HL-60/S4 treated with retinoic acid at 250 ng/mL for 4 days and 3 days (cell line): Measurements from ENCODE around the gene ZCCHC2.

Experiments used
- in situ Hi-C: fragments of 300-500 bp; cut with MboI; formaldehyde crosslinking; loops from 2 replicates; pipeline ENCODE4 v1.7.0; 2022; ENCODE audit warnings: low sequenced_read_pairs

The ZCCHC2 gene

GRCh38 chr18:62572456-62572855, 49.6 kb downstream of the ZCCHC2 start:
- in situ Hi-C loops, result loop anchor here (25.0 kb wide), 1 partner anchor 385 kb away; the partner anchor contains the start of genes PIGN and RELCH

DNA sequence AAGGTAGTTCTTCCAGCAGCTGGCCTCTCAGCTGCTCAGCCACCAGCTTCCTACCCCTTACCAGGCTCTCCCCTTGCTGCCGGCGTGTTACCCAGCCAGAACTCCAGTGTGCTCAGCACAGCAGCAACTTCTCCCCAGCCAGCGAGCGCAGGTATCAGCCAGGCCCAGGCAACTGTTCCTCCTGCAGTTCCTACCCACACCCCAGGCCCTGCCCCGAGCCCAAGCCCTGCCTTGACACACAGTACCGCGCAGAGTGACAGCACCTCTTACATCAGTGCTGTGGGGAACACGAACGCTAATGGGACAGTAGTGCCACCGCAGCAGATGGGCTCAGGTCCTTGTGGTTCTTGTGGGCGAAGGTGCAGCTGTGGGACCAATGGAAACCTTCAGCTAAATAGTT, 52.0 kb downstream of the ZCCHC2 start:
- in situ Hi-C loops, result loop anchor here (25.0 kb wide), 1 partner anchor 387 kb away; the partner anchor contains the start of genes PIGN and RELCH

DNA sequence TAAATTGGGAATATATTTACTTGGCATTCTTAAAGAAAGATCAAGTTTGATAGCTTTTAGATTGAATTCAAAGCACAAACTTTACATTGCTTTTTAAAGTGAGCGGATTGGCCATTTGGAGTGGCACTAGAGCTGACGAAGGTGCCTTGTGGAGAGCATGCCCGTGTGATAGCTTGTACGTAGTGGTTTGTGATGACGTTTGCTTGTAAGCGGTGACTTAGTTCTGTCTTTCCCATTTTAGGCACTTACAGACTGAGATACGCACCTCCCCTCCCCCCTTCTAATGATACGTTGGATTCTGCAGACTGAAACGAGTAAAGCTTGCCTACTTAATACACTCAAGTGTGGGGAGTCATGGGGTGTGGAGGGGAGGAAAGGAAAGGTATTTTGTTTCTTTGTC, 53.4 kb downstream of the ZCCHC2 start:
- in situ Hi-C loops, result no loop called here

DNA sequence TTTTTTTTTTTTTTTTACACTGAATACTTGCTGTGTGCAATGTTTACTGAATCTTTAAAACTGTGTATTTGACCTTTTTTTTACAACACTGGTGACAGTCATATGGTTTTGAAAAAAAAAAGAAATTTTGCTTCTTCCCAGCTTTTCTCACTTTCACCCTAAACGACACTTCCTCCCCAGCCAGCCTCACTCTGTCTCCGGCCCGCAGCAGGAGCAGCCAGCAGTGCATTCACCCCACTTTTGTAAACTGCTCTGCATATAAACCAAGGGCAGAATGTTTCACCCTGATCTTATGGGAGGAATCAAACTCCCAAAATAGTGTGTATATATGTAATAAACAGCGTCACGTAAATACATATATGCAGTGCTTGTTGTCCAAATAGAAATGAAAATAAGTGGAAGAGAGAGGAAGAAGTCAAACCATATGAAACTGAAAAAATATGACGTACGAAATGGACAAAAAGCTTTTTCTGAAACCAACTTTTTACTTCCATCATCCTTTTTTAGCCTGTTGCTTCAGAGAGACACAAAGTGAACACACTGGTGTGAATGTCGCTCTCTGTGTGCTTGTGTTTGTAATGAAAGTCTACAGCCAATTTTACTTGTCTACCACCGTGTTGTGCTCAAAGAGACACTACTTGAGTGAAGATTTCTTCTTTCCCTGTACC, 54.2 kb downstream of the ZCCHC2 start:
- in situ Hi-C loops, result no loop called here

DNA sequence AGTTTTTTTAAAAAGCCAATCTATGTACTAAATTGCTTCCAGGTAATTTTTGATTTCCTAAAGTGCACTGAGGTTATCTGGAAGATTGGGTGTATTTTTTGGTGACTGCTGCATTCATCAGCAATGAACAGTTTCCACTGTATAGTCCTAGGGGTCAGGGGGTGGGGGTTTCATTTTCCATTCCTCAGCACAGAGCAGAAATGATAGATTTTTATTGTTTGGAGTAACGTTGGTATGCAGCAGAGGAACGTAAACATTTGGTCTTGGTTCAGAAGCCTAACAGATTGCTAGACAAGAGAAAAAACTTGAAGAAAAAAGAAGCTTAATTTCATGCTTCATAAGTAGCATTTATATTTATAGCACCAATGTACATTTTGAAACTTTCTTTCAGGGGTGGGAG, 54.9 kb downstream of the ZCCHC2 start:
- in situ Hi-C loops, result no loop called here

DNA sequence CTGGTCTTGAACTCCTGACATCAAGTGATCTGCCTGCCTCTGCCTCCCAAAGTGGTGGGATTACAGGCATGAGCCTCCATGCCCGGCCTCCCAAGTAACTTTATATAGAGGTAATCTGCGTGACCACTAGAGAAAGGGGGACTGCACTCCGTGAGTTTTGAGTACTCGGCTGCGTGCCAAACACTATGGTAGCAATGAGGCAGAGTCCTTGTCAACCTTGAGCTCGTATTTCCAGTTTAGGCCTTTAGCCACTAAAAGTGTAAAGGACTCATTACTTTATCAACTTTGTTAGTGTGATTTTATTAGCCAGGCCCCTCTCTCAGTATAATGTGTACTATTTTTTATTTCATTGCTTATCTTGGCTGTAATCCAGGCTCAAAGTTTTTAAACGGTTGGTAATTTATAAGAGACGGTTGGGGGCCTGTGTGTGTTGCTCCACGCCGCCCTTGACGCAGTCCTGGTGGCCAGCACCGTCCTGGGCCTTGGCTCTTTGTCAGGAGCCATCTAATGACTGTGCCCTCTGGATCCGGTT, 56.2 kb downstream of the ZCCHC2 start:
- in situ Hi-C loops, result no loop called here

DNA sequence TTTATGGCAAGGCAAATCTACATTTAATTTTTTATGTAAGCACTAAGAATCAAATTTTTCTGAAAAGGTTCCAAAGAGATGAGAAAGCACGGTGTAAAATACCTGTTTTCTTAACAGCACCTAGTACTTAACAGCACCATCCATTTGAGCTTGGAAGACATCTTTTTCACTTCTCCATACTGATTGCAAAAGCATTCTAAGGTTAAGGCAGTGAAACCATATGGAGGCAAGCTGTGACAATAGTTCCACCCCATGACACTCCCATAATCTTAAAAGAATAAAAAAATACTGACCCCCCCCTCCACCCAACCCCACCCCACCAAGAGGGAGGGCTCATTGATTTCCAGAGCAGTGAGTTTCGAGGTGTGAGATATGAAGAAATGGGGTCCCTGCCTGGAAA, 60.6 kb downstream of the ZCCHC2 start:
- in situ Hi-C loops, result no loop called here

DNA sequence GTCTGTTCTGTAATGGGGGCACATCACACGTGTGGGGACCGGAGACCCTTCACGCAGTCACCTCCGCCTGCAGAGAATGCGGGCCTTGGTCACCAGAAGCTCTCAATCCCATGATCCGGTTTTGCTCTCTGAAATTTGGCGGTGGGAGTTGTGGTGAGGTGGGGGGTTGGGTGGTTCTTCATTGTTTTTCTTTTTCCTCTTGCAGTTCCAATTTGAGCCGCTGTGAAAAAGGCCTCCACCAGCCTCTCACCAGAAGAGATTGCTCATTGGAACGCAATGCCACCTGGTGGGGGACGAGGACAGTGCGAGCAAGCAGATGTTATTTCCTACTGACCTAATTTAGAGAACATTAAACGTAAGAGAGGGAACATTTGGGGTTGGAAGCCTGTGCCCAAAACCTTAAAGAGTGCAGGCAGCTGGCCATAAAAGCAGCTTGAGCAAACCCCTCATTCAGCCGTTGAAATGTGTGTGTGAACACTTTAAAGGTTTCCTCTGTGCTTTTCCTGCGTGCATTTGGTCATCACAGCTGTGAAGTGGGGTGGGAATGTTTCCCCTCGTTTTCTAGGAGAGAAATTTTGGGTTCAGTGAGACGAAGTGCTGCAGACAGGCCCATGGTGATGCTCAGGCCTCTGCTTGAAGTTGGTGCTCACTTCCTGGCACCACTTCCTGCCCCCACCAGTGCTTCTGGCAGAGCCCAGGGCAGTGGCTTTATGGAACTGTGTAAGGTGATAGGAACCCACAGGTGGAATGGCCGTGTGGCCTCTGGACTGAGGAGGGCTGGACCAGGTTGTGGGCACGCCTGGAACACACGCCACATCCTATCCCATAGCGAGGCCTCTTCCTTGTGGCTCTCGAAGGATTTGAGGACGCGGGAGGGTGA, 61.7 kb downstream of the ZCCHC2 start:
- in situ Hi-C loops, result no loop called here

DNA sequence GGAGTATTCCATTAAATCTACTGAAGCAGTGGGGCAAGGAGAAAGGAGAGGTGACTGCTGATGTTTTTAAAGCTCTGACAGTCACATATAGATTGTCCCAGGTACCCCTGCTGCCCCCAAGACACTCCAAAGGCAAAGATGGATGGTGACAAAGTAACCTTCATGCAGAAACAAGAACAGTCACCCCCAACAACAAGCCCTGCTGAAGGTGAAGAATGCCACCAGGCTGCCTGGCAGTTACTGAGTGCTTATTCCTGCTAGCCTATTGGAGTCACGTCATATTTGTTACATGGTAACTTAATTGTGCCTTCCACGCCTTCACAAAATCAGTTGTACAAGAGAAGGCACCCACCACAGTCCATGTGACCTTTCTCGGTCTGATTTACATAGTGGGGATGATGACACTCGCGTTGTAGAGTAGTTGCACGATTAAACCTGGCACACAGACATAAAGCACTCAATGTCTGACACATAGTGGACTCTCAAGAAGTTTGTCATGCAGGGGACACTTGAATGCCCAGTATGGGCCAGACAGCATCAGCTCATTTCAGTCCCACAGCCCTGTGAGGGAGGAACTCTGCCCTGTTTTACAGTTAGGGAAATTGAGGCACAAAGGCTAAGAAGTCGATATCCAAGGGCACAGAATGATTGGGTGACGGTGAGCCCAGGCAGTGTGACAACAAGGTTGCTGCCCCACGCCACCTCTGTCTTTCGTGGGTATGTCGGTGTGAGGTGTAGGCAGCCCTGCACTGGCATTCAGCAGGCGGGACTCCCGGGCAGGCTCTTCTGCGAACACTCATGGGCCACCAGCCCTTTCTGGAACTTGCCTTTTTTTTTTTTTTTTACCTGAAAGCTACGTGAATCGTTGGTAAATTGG, 62.7 kb downstream of the ZCCHC2 start:
- in situ Hi-C loops, result no loop called here

DNA sequence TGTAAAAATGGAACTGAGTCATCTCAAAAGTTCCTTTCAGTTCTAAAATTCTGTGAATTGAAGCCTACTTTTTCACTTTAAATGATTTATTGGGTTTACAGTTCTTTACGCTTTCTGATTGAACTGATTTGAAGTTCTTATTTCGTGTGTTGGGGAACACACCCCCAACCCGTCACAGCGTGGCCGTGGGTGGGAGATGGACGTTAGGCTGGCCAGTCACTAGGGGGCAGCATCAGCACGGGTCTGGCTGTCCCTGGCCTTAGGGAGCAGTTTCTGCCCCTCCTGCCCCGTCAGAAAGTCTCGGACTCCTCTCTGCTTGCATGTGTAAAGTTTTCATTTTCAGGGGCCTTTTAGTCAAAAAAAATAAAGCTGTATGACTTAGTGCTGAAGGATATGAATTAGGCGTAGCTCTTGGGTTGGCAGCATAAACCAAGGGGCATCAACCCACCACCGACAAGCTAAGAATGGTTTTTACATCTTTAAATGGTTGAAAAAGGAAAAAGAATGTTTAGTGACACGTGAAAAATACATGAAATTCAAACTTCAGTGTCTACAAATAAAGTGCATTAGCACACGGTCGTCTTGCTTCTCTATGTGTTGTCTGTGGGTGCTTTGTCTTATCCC, 63.4 kb downstream of the ZCCHC2 start:
- in situ Hi-C loops, result no loop called here

- in situ Hi-C loops, result no loop called here
Observed at GRCh38 chr18:62586781-62587487, 64.1 kb downstream of the ZCCHC2 start.

DNA sequence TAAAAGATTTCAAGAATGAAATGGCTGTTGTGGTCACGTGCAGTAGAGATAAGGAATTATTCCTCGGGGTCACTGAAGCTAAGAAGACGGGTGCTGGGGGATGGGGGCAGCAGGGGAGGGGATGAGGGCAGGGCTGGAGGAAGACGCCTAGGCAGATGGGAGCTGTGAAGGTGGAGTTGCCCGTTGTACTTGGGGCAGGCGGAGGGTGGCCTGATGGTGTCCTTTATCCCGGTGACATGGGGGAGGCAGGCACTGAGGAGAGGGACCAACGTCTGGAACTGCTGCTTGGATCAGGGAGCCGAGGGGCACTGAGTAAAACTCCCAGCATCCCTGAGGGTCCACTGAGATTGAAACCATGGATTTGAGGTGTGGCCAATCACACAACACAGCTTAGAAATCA, 64.9 kb downstream of the ZCCHC2 start:
- in situ Hi-C loops, result no loop called here

- in situ Hi-C loops, result no loop called here
Observed at GRCh38 chr18:62588217-62588616, 65.4 kb downstream of the ZCCHC2 start.

DNA sequence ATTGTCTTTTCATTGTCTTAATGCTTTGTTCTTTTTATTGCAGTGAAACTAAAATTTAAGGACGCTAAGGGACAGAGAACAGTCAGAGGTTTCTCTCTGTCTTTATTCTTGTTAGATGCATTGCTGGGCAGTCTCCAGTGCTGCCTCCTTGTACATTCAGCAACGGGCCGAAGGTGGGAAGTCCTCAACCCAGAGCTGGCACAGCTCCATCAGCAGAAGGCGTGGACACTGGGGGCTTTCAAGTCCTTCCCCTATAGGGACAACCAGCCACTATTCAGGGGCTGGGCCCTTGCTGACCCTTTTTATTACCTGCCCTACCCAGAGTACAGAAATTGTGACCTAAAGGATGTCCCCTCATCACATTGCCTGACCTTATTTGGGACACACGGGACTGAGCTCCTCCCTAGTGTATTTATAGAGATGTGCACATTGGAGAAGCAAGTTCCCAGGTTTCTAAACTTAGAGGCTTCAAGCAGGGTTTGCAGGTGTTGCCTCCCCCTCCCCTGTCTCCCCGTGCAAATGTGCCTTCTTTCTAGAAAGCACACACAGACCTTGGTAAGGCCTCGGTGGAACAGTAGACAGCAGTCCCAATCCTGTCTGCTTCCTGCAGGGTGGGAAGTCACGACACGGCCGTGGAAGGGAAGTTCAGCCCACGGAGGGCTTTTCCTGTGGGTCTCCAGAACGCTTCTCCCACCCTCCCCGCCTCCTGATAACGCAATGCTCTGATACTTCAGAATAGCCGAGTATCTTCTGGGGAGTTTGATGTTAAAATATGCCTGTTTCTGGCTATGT, 68.2 kb downstream of the ZCCHC2 start:
- in situ Hi-C loops, result no loop called here

- in situ Hi-C loops, result no loop called here
Observed at GRCh38 chr18:62596145-62597005, 73.5 kb downstream of the ZCCHC2 start.

DNA sequence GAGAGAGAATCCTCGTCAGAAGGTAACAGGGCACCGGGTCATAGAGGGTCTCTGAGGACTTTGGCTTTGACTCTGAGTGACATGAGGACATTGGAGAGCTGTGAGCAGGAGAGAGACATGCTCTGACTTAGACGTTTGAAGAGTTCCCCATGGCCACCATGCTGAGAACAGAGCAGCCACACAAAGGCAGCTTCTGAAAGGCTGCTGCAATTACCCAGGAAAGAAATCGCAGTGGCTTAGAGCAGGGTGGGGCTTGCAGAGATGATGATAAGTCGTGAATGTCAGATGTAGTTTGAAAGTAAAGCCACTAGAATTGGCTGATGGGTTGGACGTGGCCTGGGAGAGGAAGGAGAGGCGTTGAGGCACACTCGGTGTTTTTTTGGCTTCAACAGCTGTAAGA, 79.0 kb downstream of the ZCCHC2 start:
- in situ Hi-C loops, result loop anchor here (25.0 kb wide), 1 partner anchor 385 kb away; no protein-coding TSS in a partner anchor

DNA sequence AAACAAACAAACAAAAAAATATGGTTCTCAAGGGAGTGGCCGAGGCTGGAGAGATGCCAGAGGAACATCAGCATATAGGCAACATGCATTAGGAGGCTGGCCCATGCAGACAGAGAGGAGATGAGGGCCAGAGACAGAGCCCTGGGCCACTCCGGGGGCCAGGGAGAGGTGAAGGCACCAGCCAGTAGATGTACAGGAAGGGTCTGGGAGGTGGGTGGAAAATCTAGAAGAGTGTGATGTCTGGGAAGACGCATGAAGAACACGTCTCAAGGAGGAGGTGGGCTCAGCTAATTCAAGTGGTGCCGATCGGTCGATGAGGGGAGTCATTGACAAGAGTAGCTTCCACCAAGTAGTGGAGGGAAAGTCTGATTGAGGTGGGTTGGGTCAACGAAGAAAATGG, 79.9 kb downstream of the ZCCHC2 start:
- in situ Hi-C loops, result loop anchor here (25.0 kb wide), 1 partner anchor 385 kb away; no protein-coding TSS in a partner anchor

DNA sequence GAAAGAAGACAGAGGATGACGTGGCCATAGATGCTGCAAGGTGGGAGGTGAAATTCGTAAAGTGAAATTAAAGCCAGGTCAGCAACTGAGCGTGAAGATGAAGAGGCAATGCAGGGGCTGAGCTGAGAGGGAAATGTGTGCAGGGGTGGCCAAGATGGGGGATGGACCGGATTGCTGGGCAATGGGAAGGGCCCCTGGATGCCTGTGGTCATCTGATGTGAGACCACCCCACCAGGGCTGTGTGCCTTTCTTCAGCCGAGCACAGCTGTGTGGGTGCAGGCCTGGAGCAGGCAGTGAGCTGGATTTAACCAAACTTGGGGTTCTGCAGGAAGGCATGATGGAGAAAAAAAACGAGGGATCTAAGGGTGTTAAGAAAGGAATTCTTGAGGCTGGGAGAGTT, 80.4 kb downstream of the ZCCHC2 start:
- in situ Hi-C loops, result loop anchor here (25.0 kb wide), 1 partner anchor 384 kb away; no protein-coding TSS in a partner anchor
